K562 (cell line): ENCODE measurements around the gene THAP2. TPM values are rescaled to one million over a fixed set of nuclear protein-coding genes. Genes with fewer than 3 reads are reported as not detected.

Source experiments
- ATAC-seq: fragments of 200-7000 bp; cut with Tn5 transposase; 3 replicates; pipeline ENCODE4 v1.9.1; 2020; ENCODE audit warnings: moderate library complexity
- BruUV-seq: library from RNA; stranded (reverse); fragments of 400-500 nt; replicated peaks from 2 replicates; lab custom pipeline; 2021; lab: Mats Ljungman, UMichigan
- CTCF ChIA-PET: fragments of 300-600 bp; formaldehyde crosslinking; extraction: SDS; loops from one replicate; lab custom pipeline; 2021; ENCODE audit warnings: low intra/inter-chr PET ratio; lab: Yijun Ruan, JAX
- POLR2A ChIA-PET: fragments of 300-600, 350-650 bp; sonication (Branson Sonifier 250); formaldehyde crosslinking; extraction: SDS; loops from one replicate; lab custom pipeline; 2021; ENCODE audit warnings: antibody characterized with exemption, inconsistent platforms; lab: Yijun Ruan, JAX
- DNase-seq, 4 experiments: peaks; one replicate each; pipeline versions ENCODE4 v3.0.0 to v3.0.0-alpha.2; 2011 to 2018; ENCODE audit warnings: low spot score in 3 of 4, mixed read lengths in 3 of 4; ENCODE audit errors: extremely low read depth in 1 of 4
- FAIRE-seq: peaks from 2 replicates; lab custom pipeline; 2011; peaks lifted over from hg19 to GRCh38; lab: Jason Lieb, UNC
- H2AFZ ChIP-seq: 2 replicates; pipeline ENCODE4 v1.6.0; 2011; ENCODE audit warnings: low read depth, low read length, control low read depth, inconsistent platforms
- H3K27ac ChIP-seq: fragments of 200-600 bp; 3 replicates; pipeline ENCODE4 v1.8.0; 2011; ENCODE audit warnings: low read depth, mild to moderate bottlenecking, control low read depth, inconsistent platforms, low read length, moderate library complexity, mixed read lengths; ENCODE audit errors: extremely low read depth
- H3K27me3 ChIP-seq, 2 experiments: fragments of 300-600 bp in 1 of 2; 2 replicates in 1 of 2; 3 replicates in 1 of 2; pipeline versions ENCODE4 v1.6.0 to v1.8.0; 2011; ENCODE audit warnings: inconsistent platforms in 2 of 2, low read length in 2 of 2, mild to moderate bottlenecking in 1 of 2, mixed read lengths in 1 of 2, moderate library complexity in 1 of 2; ENCODE audit not compliant: control insufficient read depth in 2 of 2, insufficient read depth in 2 of 2
- H3K36me3 ChIP-seq: fragments of 300-600 bp; 3 replicates; pipeline ENCODE4 v1.8.0; 2011; ENCODE audit warnings: mild to moderate bottlenecking, low read length, inconsistent platforms; ENCODE audit not compliant: control insufficient read depth, insufficient read depth
- H3K4me1 ChIP-seq, 2 experiments: fragments of 200-600 bp in 1 of 2; replicated peaks in 1 of 2; 2 replicates in 1 of 2; 3 replicates in 1 of 2; pipeline versions ENCODE4 v1.5.1 to v1.8.0; 2011; ENCODE audit warnings: inconsistent platforms in 2 of 2, low read length in 2 of 2, mild to moderate bottlenecking in 1 of 2, mixed read lengths in 1 of 2, moderate library complexity in 1 of 2; ENCODE audit not compliant: control insufficient read depth in 2 of 2, insufficient read depth in 2 of 2
- H3K4me2 ChIP-seq: 2 replicates; pipeline ENCODE4 v1.6.1; 2011; ENCODE audit warnings: low read length, control low read depth, inconsistent platforms, mixed read lengths; ENCODE audit not compliant: insufficient read depth
- H3K4me3 ChIP-seq: fragments of 200-600 bp; sonication (generic), shearing (Covaris generic); 2 replicates; pipeline ENCODE4 v1.5.1; 2016; ENCODE audit warnings: control low read depth, inconsistent platforms
- H3K79me2 ChIP-seq: fragments of 200-600 bp; 3 replicates; pipeline ENCODE4 v1.8.0; 2011; ENCODE audit warnings: low read length, inconsistent platforms; ENCODE audit not compliant: control insufficient read depth, insufficient read depth
- H3K9ac ChIP-seq, 2 experiments: 2 replicates each; pipeline versions ENCODE4 v1.6.0 to v1.6.1; 2011; ENCODE audit warnings: low read depth in 2 of 2, low read length in 2 of 2, control low read depth in 1 of 2, inconsistent platforms in 1 of 2, mild to moderate bottlenecking in 1 of 2, mixed read lengths in 1 of 2; ENCODE audit not compliant: insufficient read depth in 1 of 2
- H3K9me1 ChIP-seq: one replicate; pipeline ENCODE4 v1.6.0; 2011; ENCODE audit warnings: inconsistent platforms, mild to moderate bottlenecking, low read length, moderate library complexity; ENCODE audit not compliant: control insufficient read depth, insufficient read depth
- H3K9me3 ChIP-seq: replicated peaks from 2 replicates; pipeline ENCODE4 v1.5.1; 2011; ENCODE audit warnings: low read depth, low read length, inconsistent platforms; ENCODE audit not compliant: control insufficient read depth, insufficient read depth
- H4K20me1 ChIP-seq: replicated peaks from 2 replicates; pipeline ENCODE4 v1.6.1; 2011; ENCODE audit warnings: low read length, inconsistent platforms, mixed read lengths; ENCODE audit not compliant: control insufficient read depth, insufficient read depth
- ASH1L ChIP-seq: fragments of 450-650 bp; IDR thresholded peaks from 2 replicates; pipeline ENCODE4 v1.6.1; 2018; ENCODE audit warnings: borderline replicate concordance, mild to moderate bottlenecking, low read depth; ENCODE audit not compliant: partially characterized antibody
- CBX1 ChIP-seq: sonication (generic); IDR thresholded peaks from 2 replicates; pipeline ENCODE4 v1.6.1; 2016; ENCODE audit warnings: antibody characterized with exemption, low read depth, mild to moderate bottlenecking
- CBX3 ChIP-seq, 2 experiments: IDR thresholded peaks; 1 replicate in 1 of 2; 2 replicates in 1 of 2; pipeline ENCODE4 v1.6.1; 2012; ENCODE audit warnings: inconsistent platforms in 2 of 2, low read length in 2 of 2, borderline replicate concordance in 1 of 2, control low read depth in 1 of 2
- E2F8 ChIP-seq: fragments of 450-650 bp; IDR thresholded peaks from 2 replicates; pipeline ENCODE4 v1.7.1; 2018; ENCODE audit warnings: mild to moderate bottlenecking, low read depth; ENCODE audit not compliant: partially characterized antibody
- GABPA ChIP-seq: fragments of 200-800 bp; sonication (Bioruptor generic); conservative IDR thresholded peaks from 2 replicates; pipeline ENCODE4 v1.6.1; 2016; ENCODE audit warnings: low read depth, missing genetic modification characterization, missing compliant biosample characterization
- HNRNPL ChIP-seq: fragments of 200-400 bp; formaldehyde crosslinking; IDR thresholded peaks from 2 replicates; pipeline ENCODE4 v1.6.1; 2017; ENCODE audit warnings: low read depth, mild to moderate bottlenecking, low read length
- PHF20 ChIP-seq: fragments of 450-650 bp; IDR thresholded peaks from 2 replicates; pipeline ENCODE4 v1.6.1; 2018; ENCODE audit not compliant: partially characterized antibody
- SAFB ChIP-seq: fragments of 200-400 bp; formaldehyde crosslinking; IDR thresholded peaks from 2 replicates; pipeline ENCODE4 v1.6.1; 2017; ENCODE audit warnings: low read depth, low read length, borderline replicate concordance
- SREBF1 ChIP-seq: fragments of 150-350 bp; IDR thresholded peaks from 2 replicates; pipeline ENCODE4 v1.6.1; 2014; ENCODE audit warnings: antibody characterized with exemption, low read depth, low read length, borderline replicate concordance
- TCFL5 ChIP-seq: fragments of 250-450 bp; sonication (Bioruptor Pico); conservative IDR thresholded peaks from 2 replicates; pipeline ENCODE4 v1.6.1; 2021; ENCODE audit warnings: mild to moderate bottlenecking, moderate library complexity, matching md5 sums
- WGBS: fragments of 100-300 bp; shearing (Covaris generic); methylation state at CpG from one replicate; pipeline ENCODE4 v1.1.6; 2016; ENCODE audit warnings: low coverage, mixed read lengths; ENCODE audit not compliant: insufficient coverage; ENCODE audit errors: missing lambda C conversion rate; 5-methylcytosine and 5-hydroxymethylcytosine counted together
- in situ Hi-C: fragments of 300-500 bp; cut with MboI; formaldehyde crosslinking; loops from 4 replicates; pipeline ENCODE4 v1.15.0; 2018; ENCODE audit warnings: inconsistent platforms, mixed read lengths
- intact Hi-C: fragments of 100-400 bp; cut with micrococcal nuclease; formaldehyde crosslinking; loops from 2 replicates; pipeline ENCODE4 v1.14.2; 2022
- polyA plus RNA-seq, 8 experiments: library from polyadenylated mRNA; depleted of rRNA in 4 of 8; stranded (reverse) in 5 of 8; unstranded in 3 of 8; fragments of >200 nt; fragmentation: Nextera tagmentation in 2 of 8; fragmentation: Illumina TruSeq in 1 of 8; extraction: Ambion mirVana in 2 of 8; extraction: Trizol in 1 of 8; gene quantifications; 2 replicates each; pipeline versions ENCODE4 v1.2.1 to v1.2.3, GENCODE V29; 2011 to 2014; ENCODE audit warnings: inconsistent platforms in 1 of 8, missing spikeins in 1 of 8
- total RNA-seq, 7 experiments: library from RNA; depleted of rRNA in 6 of 7; stranded (reverse); fragments of >200 nt in 6 of 7; fragmentation: Illumina TruSeq in 2 of 7; extraction: Trizol in 2 of 7; gene quantifications; 2 replicates each; pipeline versions ENCODE4 v1.2.1 to v1.2.3, GENCODE V29; 2011 to 2021; ENCODE audit warnings: low replicate concordance in 1 of 7

THAP2 gene
- total and polyA plus RNA-seq, 9 of the 15 experiments (the other 6 are each of a cell fraction or from before 2014, with no cell fraction given), result 1.8 to 18.9 (median 7.3) TPM

GRCh38 chr12:71726548-71726947, 62.4 kb downstream of the THAP2 start:
- H3K27me3 ChIP-seq, result no peaks in the 10 kb centered on the region
- no peak overlapping the region for H3K27ac ChIP-seq
- WGBS, result 44% methylated on average over 2 of the region's 2 CpGs
- ChIA-PET CTCF (no interaction called here), POLR2A (no interaction called here)
- no TSS peak for BruUV-seq
- no peaks in the 10 kb centered on the region for H4K20me1 ChIP-seq
- H3K4me3 ChIP-seq, result no peak overlapping the region
- peaks cover 0 to 7% of the 10 kb centered on the region in 2 experiments; a peak in 2 of 5 replicates for H3K4me1 ChIP-seq
- no peak overlapping the region for H2AFZ ChIP-seq
- H3K79me2 ChIP-seq, result no peaks in the 10 kb centered on the region
- H3K36me3 ChIP-seq, result no peaks in the 10 kb centered on the region
- H3K9me3 ChIP-seq, result no peaks in the 10 kb centered on the region
- FAIRE-seq, result no peak
- DNase-seq, result no peak
- no peak overlapping the region for H3K4me2 ChIP-seq
- in situ Hi-C loops, result no loop called here
- TF ChIP-seq GABPA (no peak), SREBF1 (no peak), E2F8 (no peak), CBX3 (IDR thresholded peaks at IDR 0.05; ENCODE audit: borderline replicate concordance in 1 of 2, low read length in 2 of 2) (no peak), ASH1L (no peak), TCFL5 (CRISPR knock-in tag) (no peak), PHF20 (no peak), CBX1 (no peak), HNRNPL (no peak), SAFB (no peak)
- ATAC-seq, result no peak
- intact Hi-C loops, result no loop called here
- no peak overlapping the region for H3K9ac ChIP-seq
- H3K9me1 ChIP-seq, result no peaks in the 10 kb centered on the region
